Stromal cell of bone marrow (primary cell): Measurements from ENCODE around the gene TRPM6.

Source experiments
- DNase-seq: peaks from one replicate; pipeline ENCODE4 v3.0.0-alpha.2; 2012; ENCODE audit warnings: low read depth

TRPM6 gene

DNA sequence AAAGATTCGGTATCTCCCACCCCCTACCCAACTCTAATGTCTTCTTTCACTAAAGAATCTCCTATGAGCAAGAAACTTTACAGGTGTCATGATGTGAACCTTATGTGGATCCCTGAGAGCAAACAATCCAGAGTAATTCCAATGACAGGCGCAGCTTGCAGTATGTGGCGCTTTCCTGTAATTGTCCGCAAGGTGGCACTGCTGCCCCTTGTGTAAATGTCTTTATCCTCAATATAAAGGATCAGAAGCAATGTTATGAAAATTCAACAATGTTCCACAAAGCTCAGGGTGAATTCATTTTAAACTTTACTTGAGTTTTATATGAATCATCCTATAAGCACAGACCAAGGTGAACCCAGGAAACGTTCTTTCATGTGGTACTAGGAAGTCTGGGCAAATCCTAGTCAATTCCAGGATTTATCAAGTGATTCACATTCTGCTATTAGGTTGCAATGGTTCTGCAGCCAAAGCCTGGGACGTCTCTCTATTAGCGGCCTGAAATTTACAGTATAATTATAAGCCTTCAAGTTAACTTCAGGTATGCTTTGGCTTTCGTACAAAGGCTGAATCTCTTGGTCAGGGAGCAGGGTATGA is 113.7 kb downstream of the TRPM6 start:
- DNase-seq: peak; percentile 49

DNA sequence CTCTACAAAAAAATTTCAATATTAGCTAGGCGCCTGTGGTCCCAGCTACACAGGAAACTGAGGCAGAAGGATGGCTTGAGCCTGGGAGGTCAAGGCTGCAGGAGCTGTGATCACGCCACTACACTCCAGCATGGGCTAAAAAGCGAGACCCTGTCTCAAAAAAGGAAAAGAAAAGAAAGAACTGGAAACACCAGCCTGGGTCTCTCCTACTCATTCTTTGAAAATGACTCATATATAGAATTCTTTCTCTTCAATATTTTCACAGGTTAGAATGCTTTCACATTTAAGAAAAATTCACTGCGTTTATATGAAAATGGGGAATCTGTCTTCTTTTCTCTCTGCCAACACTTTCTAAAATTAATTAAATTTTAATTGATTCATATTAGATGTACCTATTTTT is 115.6 kb downstream of the TRPM6 start:
- DNase-seq: no peak

DNA sequence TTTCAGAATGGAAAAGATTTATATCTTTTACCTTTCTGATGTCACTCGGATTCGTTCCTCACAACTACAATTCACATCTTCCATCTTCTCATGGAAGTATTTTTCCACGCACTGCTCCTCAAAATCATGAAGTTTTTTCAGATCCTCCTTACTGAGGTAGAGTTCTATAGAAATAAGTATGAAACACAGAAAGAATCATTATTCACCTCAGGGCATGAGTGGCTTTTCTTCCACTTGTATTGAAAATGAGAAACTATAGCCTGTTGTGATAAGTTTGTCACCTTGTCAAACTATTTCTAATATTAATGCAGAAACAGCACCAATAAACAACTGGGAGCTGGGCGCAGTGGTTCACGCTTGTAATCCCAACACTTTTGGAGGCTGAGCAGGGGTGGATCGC is 116.0 kb downstream of the TRPM6 start:
- DNase-seq: no peak

DNA sequence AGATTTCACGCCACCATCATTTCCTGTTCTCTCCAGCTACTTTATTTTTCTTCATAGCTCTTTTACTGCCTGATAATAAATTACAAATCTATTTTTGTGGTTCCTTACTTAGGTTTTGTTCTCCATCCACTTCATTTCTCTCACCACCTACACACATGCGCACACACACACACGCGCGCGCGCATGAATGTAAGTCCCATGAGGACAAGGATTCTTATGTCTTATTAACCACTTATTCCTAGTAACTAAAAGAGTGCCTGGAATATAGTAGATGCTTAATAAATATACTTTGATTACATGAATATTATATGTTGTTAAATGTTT is 116.5 kb downstream of the TRPM6 start:
- no peak for DNase-seq

DNA sequence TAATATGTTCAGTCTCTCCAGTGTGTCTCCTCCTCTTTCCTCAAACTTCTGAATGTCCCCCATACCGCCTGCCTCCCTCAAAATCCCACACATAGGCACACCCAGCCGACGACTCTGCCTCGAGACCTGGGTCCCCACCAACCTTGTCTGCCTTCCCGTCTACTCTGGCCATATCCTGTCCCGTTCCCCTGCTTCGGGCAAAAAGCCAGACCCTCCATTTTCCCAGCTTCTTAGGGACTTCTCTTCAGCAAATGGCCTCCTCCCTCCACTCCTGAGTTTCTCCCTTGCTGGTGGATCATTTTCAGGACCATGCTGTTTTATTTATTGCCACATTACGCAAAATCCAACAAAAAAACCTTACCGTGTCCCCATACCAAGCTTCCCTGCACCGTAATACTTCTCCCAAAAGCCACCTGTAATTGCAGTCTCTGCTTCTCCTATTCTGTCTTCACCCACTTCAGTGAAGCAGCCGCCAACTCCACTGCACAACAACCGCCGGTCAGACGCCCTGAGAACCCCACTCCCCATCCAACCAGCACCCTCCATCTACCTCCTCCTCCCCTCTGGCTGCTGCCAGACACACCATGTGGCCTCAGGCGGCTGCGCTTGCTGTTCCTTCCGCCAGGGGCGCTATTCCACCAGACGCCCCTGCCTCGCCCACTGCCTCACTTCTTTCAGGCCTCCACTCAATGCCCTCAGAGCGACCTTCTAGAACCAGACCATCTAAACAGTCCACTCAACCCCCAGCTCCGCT is 117.0 kb downstream of the TRPM6 start:
- DNase-seq: no peak

DNA sequence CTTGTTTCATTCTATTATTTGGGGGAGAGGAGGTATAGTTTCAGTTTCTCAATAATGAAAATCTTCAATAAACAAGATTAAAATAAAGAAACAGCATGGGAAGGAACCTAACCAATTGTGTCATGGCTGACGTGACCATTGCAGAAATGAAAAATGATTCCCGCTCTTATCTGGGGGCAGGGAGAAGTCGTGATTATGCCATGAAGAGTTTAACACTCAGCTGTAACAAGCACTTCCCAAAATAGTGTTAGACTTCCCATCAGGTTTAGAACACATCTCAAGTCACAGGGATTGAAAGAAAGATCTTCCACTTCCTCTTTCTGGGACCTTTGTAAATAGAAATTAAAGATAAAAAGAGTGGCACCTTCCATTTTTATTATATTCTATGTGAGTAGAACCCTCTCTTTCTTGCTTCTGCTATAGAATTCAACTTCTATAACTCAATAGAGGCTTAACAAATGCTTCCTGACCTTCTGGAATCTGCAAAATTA is 122.2 kb downstream of the TRPM6 start:
- DNase-seq: no peak

DNA sequence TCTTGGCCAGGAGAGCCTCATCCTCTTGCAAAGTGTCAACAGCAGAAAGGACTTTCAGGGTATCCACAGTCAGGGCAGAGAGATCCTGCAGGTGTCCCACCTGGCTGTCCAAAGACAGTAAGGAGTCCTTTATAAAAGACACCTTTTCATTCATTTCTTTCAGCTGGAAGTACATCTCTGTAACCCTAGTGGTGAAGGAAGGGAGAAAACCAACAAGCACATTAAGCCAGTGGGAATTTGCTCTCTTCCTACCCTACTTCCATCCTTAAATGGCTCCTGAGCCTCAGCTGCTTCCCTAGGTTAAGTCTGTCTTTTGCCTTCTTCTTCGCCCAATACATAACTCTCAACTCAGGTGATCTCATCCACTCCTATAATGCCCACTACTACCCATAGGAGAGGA is 124.8 kb downstream of the TRPM6 start:
- DNase-seq: no peak

DNA sequence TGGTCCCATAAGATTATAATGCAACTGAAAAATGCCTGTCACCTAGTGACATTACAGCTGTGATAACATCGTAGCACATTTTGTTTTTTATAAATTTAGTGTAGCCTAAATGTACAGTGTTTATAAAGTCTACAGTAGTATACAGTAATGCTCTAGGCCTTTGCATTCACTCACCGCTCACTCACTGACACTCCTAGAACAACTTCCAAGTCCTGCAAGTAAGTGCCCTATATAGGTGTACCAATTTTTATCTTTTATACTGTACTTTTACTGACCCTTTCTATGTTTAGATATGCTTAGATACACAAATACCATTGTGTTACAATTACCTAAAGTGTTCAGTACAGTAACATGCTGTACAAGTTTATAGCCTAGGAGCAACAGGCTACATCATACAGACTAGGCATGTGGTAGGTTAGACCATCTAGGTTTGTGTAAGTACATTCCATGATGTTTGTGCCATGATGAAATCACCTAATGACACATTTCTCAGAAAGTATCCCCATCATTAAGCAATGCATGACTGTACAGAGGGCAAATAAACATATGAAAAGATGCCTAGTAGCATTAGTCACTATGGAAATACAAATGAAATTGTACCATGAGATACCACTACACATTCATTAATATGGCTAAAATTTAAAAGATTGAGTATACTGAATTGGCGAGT is 127.6 kb downstream of the TRPM6 start:
- peak; percentile 90 for DNase-seq

DNA sequence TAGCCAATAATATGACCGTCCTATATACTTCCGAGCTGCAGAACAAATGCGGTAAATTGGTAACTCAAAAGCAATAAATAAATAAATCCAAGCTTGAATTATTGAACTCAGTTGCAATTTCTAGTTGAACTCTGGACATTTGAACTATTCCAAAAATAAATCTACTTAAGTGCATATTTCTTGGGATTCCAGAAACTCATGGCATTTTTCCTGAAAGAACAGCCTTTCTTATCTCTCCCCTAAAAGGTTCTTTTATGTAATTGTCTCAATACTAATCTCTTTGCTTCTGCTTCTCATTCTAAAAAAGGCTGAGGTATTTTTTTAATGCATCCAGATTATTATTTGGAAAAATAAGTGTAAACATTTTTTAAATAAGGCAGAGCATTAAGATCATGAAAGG is 131.7 kb downstream of the TRPM6 start:
- no peak for DNase-seq

DNA sequence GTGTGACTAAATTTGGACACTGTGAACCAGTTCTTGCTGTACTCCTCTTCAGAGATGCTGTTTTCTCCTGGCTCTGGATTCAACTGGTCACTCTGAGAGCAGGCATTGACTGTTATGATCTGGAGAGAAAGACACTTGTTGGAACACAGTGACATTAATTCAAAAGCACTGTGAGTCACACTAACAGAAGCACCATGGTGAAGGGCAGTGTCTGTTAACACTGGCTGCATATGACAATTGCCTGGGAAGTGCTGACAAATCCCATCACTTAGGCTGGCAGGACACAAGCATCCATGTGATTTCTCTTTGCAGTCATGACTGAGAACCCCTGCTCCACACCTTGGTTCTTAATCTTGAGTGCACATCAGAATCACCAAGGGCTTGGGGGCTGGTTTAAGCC is 132.4 kb downstream of the TRPM6 start:
- no peak for DNase-seq

DNA sequence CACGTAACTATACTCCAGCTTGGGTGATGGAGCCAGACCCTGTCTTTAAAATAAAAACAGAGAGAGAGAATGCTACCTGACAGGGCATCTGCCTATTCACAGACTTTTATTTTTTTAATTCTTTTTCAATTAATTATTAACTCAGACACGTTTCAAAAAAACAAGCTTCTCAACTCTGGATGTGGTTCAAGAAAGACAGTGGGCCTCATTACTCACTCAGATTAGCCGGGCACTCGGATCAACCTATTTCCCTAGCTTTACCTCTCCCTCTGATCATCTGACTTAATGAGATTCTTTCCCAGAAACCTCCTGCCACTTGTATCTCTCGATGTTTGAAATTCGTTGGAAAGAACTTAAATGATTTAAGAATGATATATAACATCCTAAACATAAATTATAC is 134.1 kb downstream of the TRPM6 start:
- no peak for DNase-seq

DNA sequence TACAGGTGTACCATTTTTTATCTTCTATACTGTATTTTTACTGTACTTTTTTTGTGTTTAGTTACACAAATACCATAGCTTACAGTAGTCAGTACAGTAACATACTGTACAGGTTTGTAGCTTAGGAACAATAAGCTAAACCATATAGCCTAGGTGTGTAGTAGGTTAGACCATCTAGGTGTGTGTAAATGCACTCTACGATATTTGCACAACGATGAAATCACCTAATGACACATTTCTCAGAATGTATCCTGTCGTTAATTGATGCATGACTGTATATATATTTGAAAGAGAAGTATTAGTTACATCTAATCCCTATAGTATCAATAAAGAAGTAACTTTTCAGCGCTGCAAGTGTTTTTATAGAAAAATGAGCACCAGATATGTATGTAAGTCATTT is 138.8 kb downstream of the TRPM6 start:
- no peak for DNase-seq

DNA sequence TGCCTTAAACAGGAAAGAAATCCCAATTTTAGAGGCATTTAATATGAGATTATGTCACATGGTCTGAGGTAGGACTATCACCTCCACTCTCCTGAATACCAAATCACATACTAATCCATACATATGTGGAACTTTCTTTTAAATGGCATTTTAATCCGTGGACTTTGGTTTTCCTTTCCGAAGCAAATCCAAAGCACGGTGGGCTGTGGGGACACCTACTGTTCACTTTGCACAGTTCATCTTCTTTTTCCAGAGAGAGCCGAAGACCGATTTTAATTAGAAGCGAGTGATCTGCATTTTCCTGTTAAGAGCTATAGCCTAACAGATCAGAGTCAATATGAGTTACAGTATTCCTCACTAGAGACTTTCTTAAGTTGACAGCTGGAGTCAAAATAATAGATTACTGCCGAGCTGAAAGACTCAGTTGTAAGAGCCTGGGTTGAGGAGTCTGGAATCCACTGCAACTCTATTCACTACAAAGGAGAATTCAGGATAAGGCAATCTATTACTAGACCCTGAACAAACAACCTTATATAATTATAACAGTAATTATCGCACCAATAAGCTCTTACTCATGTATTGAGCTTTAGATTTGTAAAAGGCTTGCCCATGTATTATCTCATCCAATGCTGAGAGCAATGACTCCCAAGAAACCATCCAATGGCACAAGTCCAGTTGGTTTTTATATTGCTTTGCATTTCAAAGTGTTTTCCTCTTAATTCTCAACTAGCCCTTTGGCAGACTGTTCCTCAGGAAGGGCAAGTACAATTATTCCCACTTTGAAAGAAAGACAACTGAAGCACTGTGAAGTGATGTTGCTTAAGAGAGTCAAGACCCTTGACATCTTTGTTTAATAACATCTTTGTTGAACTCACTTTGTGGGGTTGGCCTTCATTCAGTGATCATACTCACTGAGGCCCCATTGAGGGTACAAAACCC is 144.7 kb downstream of the TRPM6 start:
- DNase-seq: peak; percentile 21

DNA sequence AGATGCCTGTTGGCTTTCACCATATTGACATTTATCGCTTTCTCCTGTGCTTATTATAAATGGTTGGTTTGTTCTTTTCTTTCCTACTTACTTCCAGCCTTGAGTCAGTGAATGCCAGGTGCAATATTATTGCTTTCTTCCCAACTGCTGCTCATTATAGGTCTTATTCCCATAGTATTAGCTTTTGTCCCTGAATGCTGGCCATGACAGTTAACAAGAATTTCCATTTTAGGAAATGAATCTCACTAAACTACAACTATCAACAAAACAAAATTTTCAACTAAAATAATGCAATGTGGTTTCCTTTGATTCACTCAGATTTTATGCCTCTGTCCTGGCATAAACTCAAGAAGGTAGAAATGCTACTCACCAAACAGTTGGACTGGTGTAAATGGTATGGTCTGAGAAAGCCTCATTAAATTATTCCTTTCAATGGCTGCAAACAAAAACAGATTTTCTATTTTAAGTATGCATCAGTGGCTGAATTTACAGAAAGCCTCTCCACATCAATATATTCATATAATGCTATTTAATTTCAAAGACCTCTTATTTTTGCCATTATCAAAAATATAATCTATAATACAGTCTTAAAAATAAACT is 145.4 kb downstream of the TRPM6 start:
- no peak for DNase-seq

DNA sequence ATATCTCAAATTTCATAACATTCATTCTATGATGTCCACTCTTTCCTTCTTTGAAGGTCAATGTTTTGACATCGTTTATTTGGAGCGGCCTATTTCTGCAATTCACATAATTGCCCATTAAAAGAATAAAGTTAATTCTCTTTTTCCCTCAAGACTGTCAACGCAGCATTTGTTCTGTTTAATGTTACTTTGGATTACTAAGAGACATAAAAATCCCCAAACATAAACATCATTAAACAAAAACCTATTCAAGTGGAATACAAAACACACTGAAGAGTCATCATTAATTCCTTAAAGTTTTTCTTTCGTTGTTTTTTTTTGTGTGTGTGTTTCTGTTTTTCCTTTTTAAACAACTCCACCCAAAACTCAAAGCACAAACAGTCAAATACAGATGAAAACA is 151.1 kb downstream of the TRPM6 start:
- DNase-seq: no peak

DNA sequence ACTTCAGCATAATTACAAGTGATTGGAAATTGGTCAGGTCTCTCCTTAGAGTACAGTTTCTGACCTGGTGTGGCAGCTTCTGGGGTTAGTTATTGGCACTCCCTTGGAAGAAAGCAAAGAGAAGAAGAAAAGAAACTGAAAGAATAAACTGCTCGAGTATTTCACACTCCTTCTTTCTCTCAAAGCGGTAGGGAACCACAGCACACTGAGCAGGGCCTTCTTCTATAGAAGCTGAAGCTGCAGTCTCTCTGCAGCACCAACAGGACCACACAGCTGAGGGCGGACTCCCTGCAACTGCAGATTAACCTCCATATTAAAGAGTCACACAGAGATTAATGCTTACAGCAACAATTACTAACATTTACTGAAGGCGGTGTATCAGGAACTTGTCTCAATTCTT is 152.0 kb downstream of the TRPM6 start:
- no peak for DNase-seq

DNA sequence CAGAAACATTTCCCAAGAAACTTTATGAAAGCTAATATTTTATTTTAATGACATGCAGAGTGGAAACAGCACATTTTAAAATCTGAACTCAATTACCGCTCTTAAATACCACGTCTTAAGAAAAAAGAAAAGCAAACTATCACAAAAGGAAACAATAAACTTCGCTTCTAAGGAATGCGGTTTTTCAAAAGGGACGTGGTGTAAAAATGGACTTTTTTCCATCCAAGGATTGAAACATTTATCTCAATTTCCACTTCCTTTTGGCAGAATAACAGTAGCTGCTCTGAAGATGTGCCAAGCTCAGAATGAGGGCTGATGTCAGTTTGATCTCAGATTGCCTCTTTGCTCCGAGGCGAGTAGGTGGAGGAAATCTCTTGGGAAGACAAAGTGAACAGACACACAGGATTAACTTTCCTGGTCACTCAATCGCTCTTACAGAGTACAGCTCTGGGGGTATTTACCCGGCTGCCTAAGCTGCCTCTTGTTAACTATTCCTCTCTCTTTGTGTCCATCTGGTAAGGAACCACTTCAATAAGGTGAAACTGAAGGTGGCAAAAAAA is 158.5 kb downstream of the TRPM6 start:
- peak; percentile 14 for DNase-seq

DNA sequence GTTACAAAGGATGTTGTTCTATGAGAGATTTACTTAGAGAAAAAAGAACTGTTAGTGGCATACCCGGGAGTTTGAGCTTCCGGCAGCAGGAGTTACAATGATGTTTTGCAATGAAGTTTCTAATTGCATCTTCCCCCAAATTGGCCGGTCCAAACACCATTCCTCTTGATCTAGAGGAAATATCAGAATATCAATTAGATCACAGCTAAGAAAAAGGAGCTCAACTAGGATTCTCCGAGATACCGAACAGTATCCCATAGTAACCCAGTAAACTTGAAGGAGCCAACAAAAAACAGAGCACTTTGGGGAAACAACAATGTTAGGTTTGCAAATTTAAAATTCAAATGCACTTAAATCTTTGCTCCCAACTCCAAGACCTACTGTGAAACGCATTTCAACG is 159.5 kb downstream of the TRPM6 start:
- no peak for DNase-seq

DNA sequence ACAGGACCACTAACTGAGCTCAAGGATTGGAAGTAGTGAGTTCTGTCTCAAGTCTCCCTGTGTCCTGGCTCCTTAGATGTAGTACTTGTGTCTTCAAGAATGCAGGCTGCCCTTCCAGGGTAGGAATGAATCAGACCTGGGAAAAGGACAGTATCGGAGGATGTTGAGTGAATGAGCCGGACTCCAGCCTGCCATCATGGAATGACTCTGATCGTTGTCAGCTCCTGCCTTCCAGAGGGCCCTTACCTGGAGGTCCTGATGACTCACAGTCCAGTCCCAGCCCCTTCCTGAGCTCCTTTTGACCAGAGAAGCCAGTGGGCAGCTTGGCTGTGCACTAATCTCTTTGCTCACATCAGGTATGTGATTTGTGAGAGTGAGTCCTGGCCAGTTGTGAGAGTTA is 161.1 kb downstream of the TRPM6 start:
- no peak for DNase-seq

DNA sequence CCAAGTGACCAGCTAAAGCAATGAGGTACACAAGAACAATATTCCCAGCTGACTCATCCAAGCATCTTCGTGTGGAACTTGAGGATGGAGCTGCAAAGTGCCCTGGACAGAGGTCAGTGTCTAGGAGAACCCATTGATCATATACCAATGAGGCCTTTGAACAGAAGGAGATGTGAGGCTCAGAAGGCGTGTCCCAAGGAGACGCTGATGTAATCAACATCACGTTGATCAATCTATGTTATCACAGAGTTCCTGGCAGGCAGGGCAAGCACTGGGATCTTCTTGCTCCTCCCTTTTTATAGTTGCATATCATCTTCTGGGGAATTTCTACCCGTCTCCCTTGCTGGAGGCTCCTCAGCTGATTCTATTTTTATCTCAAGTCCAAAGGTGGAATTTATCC is 163.4 kb downstream of the TRPM6 start:
- DNase-seq: no peak
